ENCODE results near the gene CABP2. TPM values are rescaled to one million over a fixed set of nuclear protein-coding genes. Genes with fewer than 3 reads are reported as not detected.

CABP2 gene
- total RNA-seq, 3 donors from 2014 or later (not counting 1 experiment from before 2014, with no cell fraction given), result not detected

DNA sequence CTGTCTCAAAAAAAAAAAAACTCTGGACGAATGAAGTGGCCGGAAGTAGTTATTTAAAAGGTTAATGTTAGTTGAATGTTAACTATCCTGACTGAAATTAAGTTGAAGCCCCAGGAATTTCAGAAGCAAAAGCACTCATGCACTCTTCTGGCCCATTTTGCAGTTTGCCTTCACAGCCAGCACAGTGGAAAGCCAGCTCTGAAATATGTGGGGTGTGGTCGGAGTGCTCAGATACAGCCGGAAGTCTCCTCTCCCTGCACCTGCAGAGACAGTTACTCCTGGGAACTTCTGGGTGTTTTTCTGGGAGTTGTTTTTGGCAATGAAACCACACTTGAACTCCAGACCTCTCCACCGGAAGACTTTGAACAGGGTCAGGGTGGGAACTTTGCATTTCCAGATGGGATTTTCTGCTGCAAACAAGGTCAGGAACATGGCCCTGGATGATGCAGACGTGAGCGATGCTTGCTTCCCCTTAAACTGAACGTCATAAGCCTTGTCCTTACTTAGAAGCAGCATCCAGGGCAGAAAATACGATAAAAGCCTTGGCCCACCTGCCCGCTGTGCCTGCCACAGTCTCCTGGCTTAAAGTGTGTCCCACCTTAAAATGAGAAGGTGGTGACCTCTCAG lies 21.5 kb upstream of the CABP2 start:
- Histone ChIP-seq H3K36me3 (ENCODE audit: control insufficient read depth, insufficient read depth, low read length) (no peaks in the 10 kb centered on the region), H3K9me3 (ENCODE audit: control insufficient read depth, insufficient read depth, low read length) (no peaks in the 10 kb centered on the region), H3K27ac (ENCODE audit: low read length) (no peak overlapping the region), H3K4me1 (ENCODE audit: control insufficient read depth, insufficient read depth, low read length) (no peaks in the 10 kb centered on the region), H3K27me3 (ENCODE audit: control insufficient read depth, insufficient read depth, low read length) (no peaks in the 10 kb centered on the region), H3K4me3 (ENCODE audit: low read length) (no peak overlapping the region)
- DNase-seq, result no peak
- intact Hi-C loops (cut with micrococcal nuclease), result no loop called here
- Mint-ChIP-seq H3K27ac (no peak overlapping the region), H3K9me3 (no peaks in the 10 kb centered on the region), H3K4me3 (no peak overlapping the region), H3K4me1 (no peaks in the 10 kb centered on the region), H3K36me3 (no peaks in the 10 kb centered on the region), H3K27me3 (ENCODE audit: low read depth in 2 of 2) (peaks cover 0 to 3% of the 10 kb centered on the region in 2 donors)
- 91% methylated on average over 10 of the region's 10 CpGs for WGBS (ENCODE audit: insufficient coverage)
- no peak for ATAC-seq
- no peak for TF ChIP-seq CTCF (IDR thresholded peaks at IDR 0.05)

GRCh38 chr11:67543585-67543984 lies 20.3 kb upstream of the CABP2 start:
- Histone ChIP-seq H3K4me1 (ENCODE audit: control insufficient read depth, insufficient read depth, low read length) (no peaks in the 10 kb centered on the region), H3K27ac (ENCODE audit: low read length) (no peak overlapping the region), H3K4me3 (ENCODE audit: low read length) (no peak overlapping the region), H3K27me3 (ENCODE audit: control insufficient read depth, insufficient read depth, low read length) (no peaks in the 10 kb centered on the region), H3K36me3 (ENCODE audit: control insufficient read depth, insufficient read depth, low read length) (no peaks in the 10 kb centered on the region), H3K9me3 (ENCODE audit: control insufficient read depth, insufficient read depth, low read length) (no peaks in the 10 kb centered on the region)
- Mint-ChIP-seq H3K9me3 (no peaks in the 10 kb centered on the region), H3K27me3 (ENCODE audit: low read depth in 2 of 2) (peaks cover 0 to 3% of the 10 kb centered on the region in 2 donors), H3K4me3 (no peak overlapping the region), H3K4me1 (no peaks in the 10 kb centered on the region), H3K36me3 (no peaks in the 10 kb centered on the region), H3K27ac (no peak overlapping the region)
- no peak for TF ChIP-seq CTCF (IDR thresholded peaks at IDR 0.05)
- intact Hi-C loops (cut with micrococcal nuclease), result no loop called here
- DNase-seq, result no peak
- 93% methylated on average over 2 of the region's 2 CpGs for WGBS (ENCODE audit: insufficient coverage)
- no peak for ATAC-seq

DNA sequence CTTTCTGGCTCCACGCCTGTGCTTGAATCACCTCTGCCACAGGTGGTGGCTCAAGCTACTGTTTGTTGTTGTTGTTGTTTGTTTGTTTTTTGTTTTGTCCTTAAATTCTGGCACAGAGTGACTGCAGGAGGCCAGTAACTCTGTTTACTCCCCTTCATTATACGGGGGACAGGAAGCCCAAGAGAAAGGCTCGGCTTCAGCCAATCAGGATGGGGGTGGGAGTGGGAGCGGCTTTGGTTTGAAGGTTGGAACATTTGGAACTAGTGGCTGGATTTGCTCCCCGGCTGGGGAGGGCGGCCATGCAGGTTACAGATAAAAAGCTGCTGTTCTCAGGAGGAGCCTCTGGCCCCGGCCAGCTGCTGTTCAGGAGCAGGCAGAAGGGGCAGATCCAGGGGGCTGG lies 19.7 kb upstream of the CABP2 start:
- ATAC-seq, result no peak
- Mint-ChIP-seq H3K27ac (no peak overlapping the region), H3K4me1 (no peaks in the 10 kb centered on the region), H3K9me3 (no peaks in the 10 kb centered on the region), H3K27me3 (ENCODE audit: low read depth in 2 of 2) (peaks cover 0 to 3% of the 10 kb centered on the region in 2 donors), H3K4me3 (no peak overlapping the region), H3K36me3 (no peaks in the 10 kb centered on the region)
- TF ChIP-seq CTCF (IDR thresholded peaks at IDR 0.05), result no peak
- Histone ChIP-seq H3K4me3 (ENCODE audit: low read length) (no peak overlapping the region), H3K4me1 (ENCODE audit: control insufficient read depth, insufficient read depth, low read length) (no peaks in the 10 kb centered on the region), H3K27ac (ENCODE audit: low read length) (no peak overlapping the region), H3K9me3 (ENCODE audit: control insufficient read depth, insufficient read depth, low read length) (no peaks in the 10 kb centered on the region), H3K36me3 (ENCODE audit: control insufficient read depth, insufficient read depth, low read length) (no peaks in the 10 kb centered on the region), H3K27me3 (ENCODE audit: control insufficient read depth, insufficient read depth, low read length) (no peaks in the 10 kb centered on the region)
- intact Hi-C loops (cut with micrococcal nuclease), result no loop called here
- 85% methylated on average over 6 of the region's 7 CpGs for WGBS (ENCODE audit: insufficient coverage)
- DNase-seq, result no peak

GRCh38 chr11:67542169-67542568 lies 18.9 kb upstream of the CABP2 start:
- no peaks in the 10 kb centered on the region for H3K4me1 ChIP-seq (ENCODE audit: control insufficient read depth, insufficient read depth, low read length)
- 54% methylated on average over 2 of the region's 3 CpGs for WGBS (ENCODE audit: insufficient coverage)
- Mint-ChIP-seq H3K36me3 (no peaks in the 10 kb centered on the region), H3K4me3 (no peak overlapping the region), H3K27me3 (ENCODE audit: low read depth in 2 of 2) (peaks cover 0 to 3% of the 10 kb centered on the region in 2 donors), H3K27ac (no peak overlapping the region), H3K4me1 (no peaks in the 10 kb centered on the region), H3K9me3 (no peaks in the 10 kb centered on the region)
- no peak for TF ChIP-seq CTCF (IDR thresholded peaks at IDR 0.05)
- no peak for ATAC-seq
- intact Hi-C loops (cut with micrococcal nuclease), result no loop called here
- H3K27me3 ChIP-seq (ENCODE audit: control insufficient read depth, insufficient read depth, low read length), result no peaks in the 10 kb centered on the region
- no peaks in the 10 kb centered on the region for H3K9me3 ChIP-seq (ENCODE audit: control insufficient read depth, insufficient read depth, low read length)
- no peaks in the 10 kb centered on the region for H3K36me3 ChIP-seq (ENCODE audit: control insufficient read depth, insufficient read depth, low read length)
- no peak overlapping the region for H3K27ac ChIP-seq (ENCODE audit: low read length)
- no peak overlapping the region for H3K4me3 ChIP-seq (ENCODE audit: low read length)
- no peak for DNase-seq
